ENCODE data around the gene RPL27.
A peak's percentile ranks its signal among the peaks of the same experiment; 100 is the strongest.

The RPL27 gene

DNA sequence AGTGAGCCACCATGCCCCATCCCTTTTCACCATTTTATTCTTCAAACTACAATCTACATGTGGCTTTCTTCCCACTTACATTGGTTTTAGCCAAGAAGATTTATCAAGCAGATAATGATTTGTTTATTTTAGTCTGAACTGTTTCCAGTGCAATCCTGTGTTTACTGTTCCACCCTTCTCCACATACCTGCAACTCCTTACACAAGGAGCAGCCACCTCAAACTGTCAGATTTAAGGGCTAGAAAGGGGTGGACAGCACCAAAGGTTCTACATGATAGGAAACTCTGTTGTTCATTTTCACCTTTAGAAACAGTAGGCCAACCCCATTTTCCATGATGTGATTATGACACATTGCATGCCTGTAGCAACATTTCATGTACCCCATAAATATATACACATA is 16.0 kb upstream of the RPL27 start:
- no peaks in the 10 kb centered on the region for H3K27me3 ChIP-seq (ENCODE audit: low read length)
- H3K9me3 ChIP-seq (ENCODE audit: insufficient read depth, low read length), result no peaks in the 10 kb centered on the region
- TF ChIP-seq, protein P1, sequence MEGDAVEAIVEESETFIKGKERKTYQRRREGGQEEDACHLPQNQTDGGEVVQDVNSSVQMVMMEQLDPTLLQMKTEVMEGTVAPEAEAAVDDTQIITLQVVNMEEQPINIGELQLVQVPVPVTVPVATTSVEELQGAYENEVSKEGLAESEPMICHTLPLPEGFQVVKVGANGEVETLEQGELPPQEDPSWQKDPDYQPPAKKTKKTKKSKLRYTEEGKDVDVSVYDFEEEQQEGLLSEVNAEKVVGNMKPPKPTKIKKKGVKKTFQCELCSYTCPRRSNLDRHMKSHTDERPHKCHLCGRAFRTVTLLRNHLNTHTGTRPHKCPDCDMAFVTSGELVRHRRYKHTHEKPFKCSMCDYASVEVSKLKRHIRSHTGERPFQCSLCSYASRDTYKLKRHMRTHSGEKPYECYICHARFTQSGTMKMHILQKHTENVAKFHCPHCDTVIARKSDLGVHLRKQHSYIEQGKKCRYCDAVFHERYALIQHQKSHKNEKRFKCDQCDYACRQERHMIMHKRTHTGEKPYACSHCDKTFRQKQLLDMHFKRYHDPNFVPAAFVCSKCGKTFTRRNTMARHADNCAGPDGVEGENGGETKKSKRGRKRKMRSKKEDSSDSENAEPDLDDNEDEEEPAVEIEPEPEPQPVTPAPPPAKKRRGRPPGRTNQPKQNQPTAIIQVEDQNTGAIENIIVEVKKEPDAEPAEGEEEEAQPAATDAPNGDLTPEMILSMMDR (IDR thresholded peaks at IDR 0.05; ENCODE audit: insufficient read depth, low read length, poor library complexity, severe bottlenecking), result no peak
- no peak for TF ChIP-seq EZH2phosphoT487 (conservative IDR thresholded peaks at IDR 0.05; ENCODE audit: low read length)
- H3K9ac ChIP-seq (ENCODE audit: low read length), result no peak overlapping the region
- peaks cover 16% of the 10 kb centered on the region; the same call in 1 of the 2 replicates for H3K79me2 ChIP-seq (ENCODE audit: insufficient read depth, low read length)
- H3K4me3 ChIP-seq (ENCODE audit: insufficient read depth, low read length, poor library complexity, severe bottlenecking), result no peak overlapping the region
- no peaks in the 10 kb centered on the region for H3K36me3 ChIP-seq (ENCODE audit: low read length)
- H2AFZ ChIP-seq (ENCODE audit: low read depth, low read length, severe bottlenecking), result no peak overlapping the region
- no peak overlapping the region for H3K27ac ChIP-seq (ENCODE audit: low read depth, low read length)
- no peaks in the 10 kb centered on the region for H3K9me2 ChIP-seq (replicated peaks; ENCODE audit: insufficient read depth, low read length)
- no peaks in the 10 kb centered on the region for H4K20me1 ChIP-seq (ENCODE audit: low read depth, low read length)
- H3F3A ChIP-seq (ENCODE audit: insufficient read depth), result peaks cover 6% of the 10 kb centered on the region; the same call in 1 of the 2 replicates
- peak overlapping the region; percentile 87 for H3K4me2 ChIP-seq (ENCODE audit: low read depth, low read length, poor library complexity, severe bottlenecking)

DNA sequence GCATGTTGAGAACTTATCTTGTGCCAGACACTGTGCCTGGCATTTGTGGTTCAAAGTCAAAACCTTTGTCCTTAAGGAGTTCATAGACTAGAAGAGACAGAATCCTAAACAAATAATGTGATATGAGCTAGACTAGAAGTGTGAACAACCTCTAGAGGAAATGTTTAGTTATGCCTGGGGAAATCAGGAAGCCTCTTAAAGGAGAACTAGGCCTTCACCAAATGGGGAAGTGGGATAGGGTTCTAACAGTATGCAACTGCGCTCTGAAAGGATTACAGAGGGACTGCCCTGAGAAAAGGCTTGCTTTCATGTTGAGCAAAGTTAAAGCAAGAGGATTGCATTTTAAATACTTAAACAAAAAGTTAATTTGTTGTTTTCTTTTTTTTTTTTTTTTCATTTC is 13.0 kb upstream of the RPL27 start:
- Histone ChIP-seq H3K9me2 (replicated peaks; ENCODE audit: insufficient read depth, low read length) (no peaks in the 10 kb centered on the region), H3K9me3 (ENCODE audit: insufficient read depth, low read length) (no peaks in the 10 kb centered on the region), H3K27me3 (ENCODE audit: low read length) (no peaks in the 10 kb centered on the region), H4K20me1 (ENCODE audit: low read depth, low read length) (no peaks in the 10 kb centered on the region), H3K4me3 (ENCODE audit: insufficient read depth, low read length, poor library complexity, severe bottlenecking) (no peak overlapping the region), H2AFZ (ENCODE audit: low read depth, low read length, severe bottlenecking) (no peak overlapping the region), H3K27ac (ENCODE audit: low read depth, low read length) (peak overlapping the region; percentile 20; the same call in 1 of the 2 replicates), H3K79me2 (ENCODE audit: insufficient read depth, low read length) (peaks cover 16% of the 10 kb centered on the region; the same call in 1 of the 2 replicates), H3F3A (ENCODE audit: insufficient read depth) (peaks cover 6% of the 10 kb centered on the region; the same call in 1 of the 2 replicates), H3K4me2 (ENCODE audit: low read depth, low read length, poor library complexity, severe bottlenecking) (peak overlapping the region; percentile 23), H3K36me3 (ENCODE audit: low read length) (peaks cover 2% of the 10 kb centered on the region; the same call in 1 of the 2 replicates), H3K9ac (ENCODE audit: low read length) (no peak overlapping the region)
- TF ChIP-seq, protein P1 (IDR thresholded peaks at IDR 0.05; ENCODE audit: insufficient read depth, low read length, poor library complexity, severe bottlenecking), result no peak
- TF ChIP-seq EZH2phosphoT487 (conservative IDR thresholded peaks at IDR 0.05; ENCODE audit: low read length), result no peak

DNA sequence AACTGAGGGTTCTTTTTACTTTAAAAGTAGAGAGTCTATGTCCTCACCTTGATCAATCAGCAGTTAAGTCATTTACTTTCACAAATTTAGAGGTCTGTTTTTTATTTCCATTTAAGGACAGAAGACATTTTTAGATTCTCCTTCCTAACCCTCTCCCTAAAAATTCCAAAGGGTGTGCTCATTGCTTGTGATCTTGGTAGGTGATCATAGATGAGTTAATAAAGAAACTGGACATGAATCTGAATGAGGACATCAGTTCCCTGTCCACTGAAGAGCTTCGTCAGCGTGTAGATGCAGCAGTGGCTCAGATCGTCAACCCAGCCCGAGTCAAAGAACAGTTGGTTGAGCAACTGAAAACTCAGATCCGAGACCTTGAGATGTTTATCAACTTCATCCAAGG is 9.1 kb upstream of the RPL27 start:
- H3K27ac ChIP-seq (ENCODE audit: low read depth, low read length), result no peak overlapping the region

More for the DNA sequence above, 9.1 kb upstream of the RPL27 start:
- no peaks in the 10 kb centered on the region for H3K9me2 ChIP-seq (replicated peaks; ENCODE audit: insufficient read depth, low read length)
- 0 out of 2 replicates have a peak, but pooled peaks cover 4% of the 10 kb centered on the region for H3K79me2 ChIP-seq (ENCODE audit: insufficient read depth, low read length)
- H4K20me1 ChIP-seq (ENCODE audit: low read depth, low read length), result no peaks in the 10 kb centered on the region
- H3K4me3 ChIP-seq (ENCODE audit: insufficient read depth, low read length, poor library complexity, severe bottlenecking), result no peak overlapping the region
- H3K9ac ChIP-seq (ENCODE audit: low read length), result no peak overlapping the region
- no peak overlapping the region for H3K4me2 ChIP-seq (ENCODE audit: low read depth, low read length, poor library complexity, severe bottlenecking)
- no peaks in the 10 kb centered on the region for H3K27me3 ChIP-seq (ENCODE audit: low read length)
- no peaks in the 10 kb centered on the region for H3F3A ChIP-seq (ENCODE audit: insufficient read depth)
- H2AFZ ChIP-seq (ENCODE audit: low read depth, low read length, severe bottlenecking), result no peak overlapping the region
- TF ChIP-seq, protein P1 (IDR thresholded peaks at IDR 0.05; ENCODE audit: insufficient read depth, low read length, poor library complexity, severe bottlenecking), result no peak
- TF ChIP-seq EZH2phosphoT487 (conservative IDR thresholded peaks at IDR 0.05; ENCODE audit: low read length), result no peak
- H3K9me3 ChIP-seq (ENCODE audit: insufficient read depth, low read length), result no peaks in the 10 kb centered on the region
- peaks cover 2% of the 10 kb centered on the region; the same call in 1 of the 2 replicates for H3K36me3 ChIP-seq (ENCODE audit: low read length)
